Measurements from ENCODE around the gene TPPP. TPM values are rescaled to one million over a fixed set of nuclear protein-coding genes. Genes with fewer than 3 reads are reported as not detected.
A peak's percentile ranks its signal among the peaks of the same experiment; 100 is the strongest.

The TPPP gene
- total and polyA plus RNA-seq, 2 experiments from 2014 or later: 3.7 to 7.7 TPM

- H3K4me3 ChIP-seq: peak within 1 kb of the TSS; percentile 90
- H3K4me1 ChIP-seq (ENCODE audit: low read depth): no peaks in the 10 kb centered on the region
- no peak within 1 kb of the TSS for H3K27ac ChIP-seq
- peak; percentile 90 to 94 for DNase-seq (ENCODE audit: low read depth in 1 of 2, low spot score in 1 of 2)
- no peaks in the 10 kb centered on the region for H3K9me3 ChIP-seq (ENCODE audit: low read depth)
- no peaks in the 10 kb centered on the region for H3K36me3 ChIP-seq
- H3K27me3 ChIP-seq: no peaks in the 10 kb centered on the region
- TF ChIP-seq CTCF (IDR thresholded peaks at IDR 0.05; ENCODE audit: low read depth, low read length): no peak
Observed at GRCh38 chr5:611731-612486, 81.2 kb downstream of the TPPP start, which contains the start of gene CEP72. CEP72 (plus strand) TSS chr5:612340; CDS start chr5:612362, 22 bp downstream.

GRCh38 chr5:610744-611730 lies 82.1 kb downstream of the TPPP start:
- no peak for DNase-seq (ENCODE audit: low read depth in 1 of 2, low spot score in 1 of 2)

GRCh38 chr5:610011-610743 lies 83.0 kb downstream of the TPPP start:
- Histone ChIP-seq H3K9me3 (ENCODE audit: low read depth) (no peaks in the 10 kb centered on the region), H3K27me3 (no peaks in the 10 kb centered on the region), H3K36me3 (no peaks in the 10 kb centered on the region), H3K4me1 (ENCODE audit: low read depth) (no peaks in the 10 kb centered on the region), H3K4me3 (no peak overlapping the region), H3K27ac (no peak overlapping the region)
- DNase-seq (ENCODE audit: low read depth in 1 of 2, low spot score in 1 of 2): no peak
- TF ChIP-seq CTCF (IDR thresholded peaks at IDR 0.05; ENCODE audit: low read depth, low read length): no peak

More at GRCh38 chr5:610744-611730, 82.1 kb downstream of the TPPP start:
- H3K27ac ChIP-seq: no peak overlapping the region
- no peaks in the 10 kb centered on the region for H3K9me3 ChIP-seq (ENCODE audit: low read depth)
- H3K4me1 ChIP-seq (ENCODE audit: low read depth): no peaks in the 10 kb centered on the region
- no peaks in the 10 kb centered on the region for H3K27me3 ChIP-seq
- TF ChIP-seq CTCF (IDR thresholded peaks at IDR 0.05; ENCODE audit: low read depth, low read length): no peak
- H3K36me3 ChIP-seq: no peaks in the 10 kb centered on the region
- H3K4me3 ChIP-seq: peak overlapping the region; percentile 90

Other genes starting within 250 kb of the TPPP start
- 11.3 and 15.3 TPM in 2 replicates for gene SLC9A3, start 168.9 kb downstream of the TPPP start, total RNA-seq
- 4.8 and 5.7 TPM in 2 replicates for gene SLC9A3, start 168.9 kb downstream of the TPPP start, polyA plus RNA-seq
- 3.5 and 8.5 TPM in 2 replicates for gene CEP72, start 81.0 kb downstream of the TPPP start, total RNA-seq
- gene CEP72, start 81.0 kb downstream of the TPPP start, polyA plus RNA-seq: 6.6 and 9.0 TPM in 2 replicates
- gene ZDHHC11B, start 91.4 kb upstream of the TPPP start, total RNA-seq: 2.9 and 4.2 TPM in 2 replicates
- gene ZDHHC11B, start 91.4 kb upstream of the TPPP start, polyA plus RNA-seq: 4.1 and 4.4 TPM in 2 replicates
- gene ZDHHC11, start 157.6 kb upstream of the TPPP start, total RNA-seq: 12.4 and 12.7 TPM in 2 replicates
- gene ZDHHC11, start 157.6 kb upstream of the TPPP start, polyA plus RNA-seq: 5.0 and 12.4 TPM in 2 replicates
- 23.5 and 36.9 TPM in 2 replicates for gene BRD9, start 199.4 kb upstream of the TPPP start, total RNA-seq
- 20.8 and 24.5 TPM in 2 replicates for gene BRD9, start 199.4 kb upstream of the TPPP start, polyA plus RNA-seq
- gene TRIP13, start 199.5 kb upstream of the TPPP start, total RNA-seq: 9.8 and 10.4 TPM in 2 replicates
- gene TRIP13, start 199.5 kb upstream of the TPPP start, polyA plus RNA-seq: 12.4 and 19.2 TPM in 2 replicates

Data from cardiac muscle cell (in vitro differentiated cells and primary cell).